Measurements from ENCODE around the gene ADCK1.

GRCh38 chr14:77890873-77891272, 91.0 kb downstream of the ADCK1 start:
- no peak for TF ChIP-seq TAF1 (IDR thresholded peaks at IDR 0.05; ENCODE audit: low read depth)
- no peak for TF ChIP-seq CTCF (IDR thresholded peaks at IDR 0.05; ENCODE audit: poor library complexity, severe bottlenecking)
- no peak for TF ChIP-seq EZH2 (IDR thresholded peaks at IDR 0.05; ENCODE audit: borderline replicate concordance, insufficient read depth, low read length, poor library complexity, severe bottlenecking)

Data from neural cell (in vitro differentiated cells).